Nephron (organoid): ENCODE results near the gene HDGF.

Source experiments
- H3K27ac Mint-ChIP-seq, 3 experiments: 2 replicates each; pipeline ENCODE4 v1.8.0; 2020; ENCODE audit warnings: mixed read lengths in 3 of 3, mild to moderate bottlenecking in 2 of 3, moderate library complexity in 1 of 3
- H3K27me3 Mint-ChIP-seq: 2 replicates; pipeline ENCODE4 v1.8.0; 2021; ENCODE audit warnings: low read depth, mild to moderate bottlenecking, moderate library complexity, mixed read lengths
- H3K36me3 Mint-ChIP-seq: 2 replicates; pipeline ENCODE4 v1.8.0; 2020; ENCODE audit warnings: low read depth, mixed read lengths
- H3K4me1 Mint-ChIP-seq: 2 replicates; pipeline ENCODE4 v1.8.0; 2020; ENCODE audit warnings: mixed read lengths
- H3K4me3 Mint-ChIP-seq, 3 experiments: 2 replicates each; pipeline ENCODE4 v1.8.0; 2020; ENCODE audit warnings: mild to moderate bottlenecking in 3 of 3, mixed read lengths in 3 of 3, moderate library complexity in 2 of 3
- H3K9me3 Mint-ChIP-seq: 2 replicates; pipeline ENCODE4 v1.8.0; 2020; ENCODE audit warnings: mixed read lengths
- TF ChIP-seq, protein P1 (sequence below), 3 experiments: fragments of 200-600 bp; sonication (generic); IDR thresholded peaks; one replicate each; pipeline ENCODE4 v1.5.0; 2021; ENCODE audit warnings: antibody characterized with exemption in 3 of 3; ENCODE audit not compliant: unreplicated experiment in 3 of 3

The HDGF gene

DNA sequence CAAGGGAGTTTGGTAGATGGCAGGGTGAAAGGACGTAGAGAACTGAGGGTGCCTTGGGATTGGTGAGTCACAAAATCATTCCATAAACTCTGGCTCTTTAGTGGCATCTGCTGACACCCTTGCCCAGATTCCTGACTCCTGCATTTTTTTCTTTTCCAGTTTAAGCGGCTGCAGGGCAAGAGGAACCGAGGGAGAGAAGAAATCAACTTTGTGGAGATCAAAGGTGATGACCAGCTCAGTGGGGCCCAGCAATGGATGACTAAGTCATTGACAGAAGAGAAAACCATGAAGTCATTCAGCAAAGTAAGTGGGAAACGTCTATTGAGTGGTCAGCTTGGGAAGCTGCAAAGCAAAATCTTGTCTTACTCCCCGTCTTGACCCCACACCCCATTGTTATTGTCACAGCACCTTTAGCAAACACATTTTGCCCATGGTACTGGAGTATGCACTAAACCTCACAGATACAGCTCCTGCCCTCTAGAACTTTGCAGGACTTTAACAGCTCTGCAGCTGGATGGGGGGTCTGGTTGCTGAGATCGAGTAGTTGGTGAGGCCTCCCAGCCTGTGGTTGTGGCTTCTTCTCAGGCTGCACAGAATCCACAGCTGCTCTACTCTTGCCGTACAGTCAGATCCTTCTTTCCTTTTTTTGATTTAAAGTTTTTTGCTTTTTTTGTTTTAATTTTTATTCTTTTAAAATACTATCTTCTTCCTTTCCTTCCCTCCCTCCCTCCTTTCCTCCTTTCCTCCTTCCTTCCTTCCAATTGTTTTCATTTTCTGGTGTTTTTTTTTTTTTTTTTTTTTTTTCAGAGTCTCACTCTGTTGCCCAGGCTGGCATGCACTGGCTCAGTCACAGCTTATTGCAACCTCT, 43.3 kb upstream of the HDGF start:
- Mint-ChIP-seq H3K4me3 (no peak overlapping the region), H3K4me1 (peaks cover 6% of the 10 kb centered on the region)

GRCh38 chr1:156789621-156790318, 38.3 kb upstream of the HDGF start:
- Mint-ChIP-seq H3K36me3 (peaks cover 72% of the 10 kb centered on the region), H3K9me3 (no peaks in the 10 kb centered on the region), H3K4me3 (no peak overlapping the region), H3K4me1 (no peaks in the 10 kb centered on the region), H3K27ac (no peak overlapping the region), H3K27me3 (no peaks in the 10 kb centered on the region)
- TF ChIP-seq, protein P1, sequence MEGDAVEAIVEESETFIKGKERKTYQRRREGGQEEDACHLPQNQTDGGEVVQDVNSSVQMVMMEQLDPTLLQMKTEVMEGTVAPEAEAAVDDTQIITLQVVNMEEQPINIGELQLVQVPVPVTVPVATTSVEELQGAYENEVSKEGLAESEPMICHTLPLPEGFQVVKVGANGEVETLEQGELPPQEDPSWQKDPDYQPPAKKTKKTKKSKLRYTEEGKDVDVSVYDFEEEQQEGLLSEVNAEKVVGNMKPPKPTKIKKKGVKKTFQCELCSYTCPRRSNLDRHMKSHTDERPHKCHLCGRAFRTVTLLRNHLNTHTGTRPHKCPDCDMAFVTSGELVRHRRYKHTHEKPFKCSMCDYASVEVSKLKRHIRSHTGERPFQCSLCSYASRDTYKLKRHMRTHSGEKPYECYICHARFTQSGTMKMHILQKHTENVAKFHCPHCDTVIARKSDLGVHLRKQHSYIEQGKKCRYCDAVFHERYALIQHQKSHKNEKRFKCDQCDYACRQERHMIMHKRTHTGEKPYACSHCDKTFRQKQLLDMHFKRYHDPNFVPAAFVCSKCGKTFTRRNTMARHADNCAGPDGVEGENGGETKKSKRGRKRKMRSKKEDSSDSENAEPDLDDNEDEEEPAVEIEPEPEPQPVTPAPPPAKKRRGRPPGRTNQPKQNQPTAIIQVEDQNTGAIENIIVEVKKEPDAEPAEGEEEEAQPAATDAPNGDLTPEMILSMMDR (IDR thresholded peaks at IDR 0.05; ENCODE audit: unreplicated experiment in 3 of 3): no peak

More for the DNA sequence above, 43.3 kb upstream of the HDGF start:
- Mint-ChIP-seq H3K9me3 (no peaks in the 10 kb centered on the region), H3K27me3 (no peaks in the 10 kb centered on the region), H3K36me3 (peaks cover 67% of the 10 kb centered on the region), H3K27ac (no peak overlapping the region)
- TF ChIP-seq, protein P1 (IDR thresholded peaks at IDR 0.05; ENCODE audit: unreplicated experiment in 3 of 3): no peak

GRCh38 chr1:156788136-156788535, 36.7 kb upstream of the HDGF start:
- TF ChIP-seq, protein P1 (IDR thresholded peaks at IDR 0.05; ENCODE audit: unreplicated experiment in 3 of 3): no peak
- H3K36me3 Mint-ChIP-seq: peaks cover 70% of the 10 kb centered on the region
- no peaks in the 10 kb centered on the region for H3K27me3 Mint-ChIP-seq
- H3K27ac Mint-ChIP-seq: no peak overlapping the region
- no peaks in the 10 kb centered on the region for H3K4me1 Mint-ChIP-seq
- H3K4me3 Mint-ChIP-seq: no peak overlapping the region
- no peaks in the 10 kb centered on the region for H3K9me3 Mint-ChIP-seq

GRCh38 chr1:156786640-156787039, 35.2 kb upstream of the HDGF start:
- TF ChIP-seq, protein P1 (IDR thresholded peaks at IDR 0.05; ENCODE audit: unreplicated experiment in 3 of 3): no peak
- Mint-ChIP-seq H3K27me3 (no peaks in the 10 kb centered on the region), H3K4me1 (no peaks in the 10 kb centered on the region), H3K9me3 (no peaks in the 10 kb centered on the region), H3K36me3 (peaks cover 72% of the 10 kb centered on the region), H3K27ac (no peak overlapping the region), H3K4me3 (no peak overlapping the region)

DNA sequence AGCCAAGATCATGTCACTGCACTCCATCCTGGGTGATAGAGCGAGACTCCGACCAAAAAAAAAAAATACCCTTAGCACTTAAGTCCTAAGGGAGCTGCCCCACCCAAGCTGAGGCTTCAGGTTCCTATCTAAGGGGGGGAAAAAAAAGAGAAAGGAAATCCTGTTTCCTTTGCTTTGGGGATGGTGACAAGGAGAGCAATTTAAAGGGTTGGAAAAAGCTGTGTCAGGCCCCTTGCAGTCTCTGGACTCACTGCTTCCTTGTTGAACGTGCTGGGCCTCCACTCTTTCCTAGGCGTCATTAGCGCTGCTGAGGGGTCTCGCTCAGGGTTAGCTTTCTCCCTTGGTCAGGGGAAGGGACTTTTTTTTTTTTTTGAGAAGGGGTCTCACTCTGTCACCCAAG, 34.0 kb upstream of the HDGF start:
- Mint-ChIP-seq H3K36me3 (peaks cover 73% of the 10 kb centered on the region), H3K27ac (no peak overlapping the region), H3K9me3 (no peaks in the 10 kb centered on the region), H3K4me3 (no peak overlapping the region), H3K27me3 (no peaks in the 10 kb centered on the region), H3K4me1 (no peaks in the 10 kb centered on the region)
- TF ChIP-seq, protein P1 (IDR thresholded peaks at IDR 0.05; ENCODE audit: unreplicated experiment in 3 of 3): no peak
